Measurements from ENCODE around the gene PATL1.

DNA sequence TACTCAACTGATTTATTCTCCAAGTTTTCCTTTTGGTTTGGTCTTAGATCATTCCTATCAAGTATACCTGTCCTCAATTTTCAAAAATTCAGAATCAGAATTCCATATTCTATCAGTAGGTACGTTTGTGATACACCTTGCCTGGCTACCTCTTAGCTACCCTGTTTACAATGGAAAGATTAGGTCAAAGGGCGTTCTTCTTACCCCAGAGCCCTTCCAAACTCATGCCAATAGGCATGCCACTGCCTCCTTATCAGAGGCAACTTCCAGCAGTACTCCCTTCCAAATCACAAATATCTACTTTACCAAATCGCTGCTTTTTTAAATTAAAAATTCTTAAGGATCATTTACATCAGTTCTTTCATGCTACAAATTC, 1.0 kb downstream of the PATL1 start:
- TF ChIP-seq, protein P1, sequence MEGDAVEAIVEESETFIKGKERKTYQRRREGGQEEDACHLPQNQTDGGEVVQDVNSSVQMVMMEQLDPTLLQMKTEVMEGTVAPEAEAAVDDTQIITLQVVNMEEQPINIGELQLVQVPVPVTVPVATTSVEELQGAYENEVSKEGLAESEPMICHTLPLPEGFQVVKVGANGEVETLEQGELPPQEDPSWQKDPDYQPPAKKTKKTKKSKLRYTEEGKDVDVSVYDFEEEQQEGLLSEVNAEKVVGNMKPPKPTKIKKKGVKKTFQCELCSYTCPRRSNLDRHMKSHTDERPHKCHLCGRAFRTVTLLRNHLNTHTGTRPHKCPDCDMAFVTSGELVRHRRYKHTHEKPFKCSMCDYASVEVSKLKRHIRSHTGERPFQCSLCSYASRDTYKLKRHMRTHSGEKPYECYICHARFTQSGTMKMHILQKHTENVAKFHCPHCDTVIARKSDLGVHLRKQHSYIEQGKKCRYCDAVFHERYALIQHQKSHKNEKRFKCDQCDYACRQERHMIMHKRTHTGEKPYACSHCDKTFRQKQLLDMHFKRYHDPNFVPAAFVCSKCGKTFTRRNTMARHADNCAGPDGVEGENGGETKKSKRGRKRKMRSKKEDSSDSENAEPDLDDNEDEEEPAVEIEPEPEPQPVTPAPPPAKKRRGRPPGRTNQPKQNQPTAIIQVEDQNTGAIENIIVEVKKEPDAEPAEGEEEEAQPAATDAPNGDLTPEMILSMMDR (IDR thresholded peaks at IDR 0.05; ENCODE audit: control extremely low read depth in 1 of 3, insufficient read depth in 1 of 3, low read depth in 1 of 3, low read length in 3 of 3) = no peak
- TF ChIP-seq TAF1 (IDR thresholded peaks at IDR 0.05; ENCODE audit: low read depth, low read length) = no peak
- TF ChIP-seq SIRT6 (IDR thresholded peaks at IDR 0.05; ENCODE audit: low read length) = no peak
- TF ChIP-seq CBX5 (IDR thresholded peaks at IDR 0.05; ENCODE audit: low read depth, low read length) = no peak
- TF ChIP-seq SP1 (IDR thresholded peaks at IDR 0.05; ENCODE audit: low read depth, low read length) = no peak

Data from H1 (cell line).